Breast epithelium (tissue), 3 donors: ENCODE data around the gene NLK.

Experiments
- POLR2A ChIP-seq: fragments of 450-650 bp; IDR thresholded peaks from one replicate; pipeline ENCODE4 v1.6.1; 2016; ENCODE audit warnings: antibody characterized with exemption, mild to moderate bottlenecking, moderate library complexity
- POLR2AphosphoS5 ChIP-seq, 3 donors: sonication (generic); formaldehyde crosslinking; IDR thresholded peaks; one replicate each; pipeline ENCODE4 v1.6.1; 2017; ENCODE audit warnings: antibody characterized with exemption in 3 of 3

DNA sequence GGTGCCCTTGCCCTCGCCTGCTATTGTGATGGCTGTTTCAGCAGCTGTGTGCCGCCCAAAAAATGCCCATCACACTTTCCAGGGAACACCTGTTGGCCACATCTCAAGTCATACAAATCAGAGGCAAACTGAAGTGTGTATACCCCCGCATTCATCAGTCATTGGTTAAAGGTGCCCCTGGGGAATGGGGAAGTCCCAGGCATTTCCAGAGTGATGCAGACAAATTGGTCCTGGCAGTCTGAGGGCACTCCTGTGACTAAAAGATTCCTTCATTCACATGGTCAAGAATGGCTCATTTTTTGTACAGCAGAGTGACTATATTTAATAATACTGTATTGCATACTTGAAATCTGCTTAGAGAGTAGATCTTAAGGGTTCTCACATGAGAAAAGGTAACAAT is 173.6 kb downstream of the NLK start:
- TF ChIP-seq POLR2AphosphoS5 (IDR thresholded peaks at IDR 0.05), result no peak
- no peak for TF ChIP-seq POLR2A
